MM.1S (cell line): ENCODE results near the gene ATXN1.

Experiments used
- DNase-seq: peaks from one replicate; pipeline ENCODE4 v3.0.0-alpha.2; 2015
- H2AFZ ChIP-seq: fragments of 300-600 bp; sonication (generic); 2 replicates; pipeline ENCODE4 v1.6.0; 2016; ENCODE audit warnings: antibody characterized with exemption, low read length
- H3F3A ChIP-seq: fragments of 300-600 bp; sonication (generic); 2 replicates; pipeline ENCODE4 v1.6.1; 2016; ENCODE audit warnings: mild to moderate bottlenecking, antibody characterized with exemption, low read length, moderate library complexity, mixed read lengths; ENCODE audit not compliant: insufficient read depth
- H3K27ac ChIP-seq: fragments of 300-600 bp; sonication (generic); 2 replicates; pipeline ENCODE4 v1.5.1; 2016; ENCODE audit warnings: mild to moderate bottlenecking, low read length
- H3K27me3 ChIP-seq: fragments of 300-600 bp; sonication (generic); replicated peaks from 2 replicates; pipeline ENCODE4 v1.6.0; 2016; ENCODE audit warnings: low read length; ENCODE audit not compliant: insufficient read depth
- H3K36me3 ChIP-seq: fragments of 300-600 bp; sonication (generic); replicated peaks from 2 replicates; pipeline ENCODE4 v1.6.1; 2016; ENCODE audit warnings: mild to moderate bottlenecking, low read length, mixed read lengths; ENCODE audit not compliant: insufficient read depth
- H3K4me1 ChIP-seq: fragments of 300-600 bp; sonication (generic); 2 replicates; pipeline ENCODE4 v1.6.1; 2016; ENCODE audit warnings: low read length, mixed read lengths
- H3K4me2 ChIP-seq: fragments of 300-600 bp; sonication (generic); 2 replicates; pipeline ENCODE4 v1.6.0; 2016; ENCODE audit warnings: low read depth, low read length
- H3K4me3 ChIP-seq: fragments of 300-600 bp; sonication (generic); 2 replicates; pipeline ENCODE4 v1.5.1; 2016; ENCODE audit warnings: low read length, mixed read lengths
- H3K79me2 ChIP-seq: fragments of 300-600 bp; sonication (generic); 2 replicates; pipeline ENCODE4 v1.6.1; 2016; ENCODE audit warnings: mixed run types, low read length, mixed read lengths
- H3K9ac ChIP-seq: fragments of 300-600 bp; sonication (generic); 2 replicates; pipeline ENCODE4 v1.6.1; 2016; ENCODE audit warnings: low read length, mixed read lengths
- H3K9me2 ChIP-seq: fragments of 300-600 bp; sonication (generic); replicated peaks from 2 replicates; pipeline ENCODE4 v1.6.1; 2016; ENCODE audit warnings: mild to moderate bottlenecking, low read length, mixed read lengths; ENCODE audit not compliant: insufficient read depth
- H3K9me3 ChIP-seq: fragments of 300-600 bp; sonication (generic); replicated peaks from 2 replicates; pipeline ENCODE4 v1.6.1; 2016; ENCODE audit warnings: mild to moderate bottlenecking, low read length, mixed read lengths; ENCODE audit not compliant: insufficient read depth
- H4K20me1 ChIP-seq: fragments of 300-600 bp; sonication (generic); 2 replicates; pipeline ENCODE4 v1.6.1; 2016; ENCODE audit warnings: mild to moderate bottlenecking, low read length, moderate library complexity, mixed read lengths; ENCODE audit not compliant: insufficient read depth
- CTCF ChIP-seq: fragments of 300-600 bp; sonication (generic); IDR thresholded peaks from 2 replicates; pipeline ENCODE4 v1.5.1; 2016; ENCODE audit warnings: antibody characterized with exemption, low read length, mixed read lengths
- EZH2 ChIP-seq: fragments of 300-600 bp; sonication (generic); optimal IDR thresholded peaks from 2 replicates; pipeline ENCODE3; 2017; ENCODE audit warnings: low read depth, mild to moderate bottlenecking, antibody characterized with exemption, low read length, mixed read lengths
- EZH2phosphoT487 ChIP-seq: fragments of 300-600 bp; sonication (generic); IDR thresholded peaks from 2 replicates; pipeline ENCODE4 v1.6.1; 2018; ENCODE audit warnings: antibody characterized with exemption, low read length

Gene ATXN1

GRCh38 chr6:16403831-16404230 is 357.4 kb downstream of the ATXN1 start:
- H3K9me3 ChIP-seq = no peaks in the 10 kb centered on the region
- no peaks in the 10 kb centered on the region for H3F3A ChIP-seq
- no peak for DNase-seq

GRCh38 chr6:16402581-16402900 is 358.7 kb downstream of the ATXN1 start:
- no peaks in the 10 kb centered on the region for H4K20me1 ChIP-seq
- no peak overlapping the region for H3K9ac ChIP-seq
- no peaks in the 10 kb centered on the region for H3F3A ChIP-seq
- DNase-seq = no peak
- H3K4me3 ChIP-seq = no peak overlapping the region
- H3K27ac ChIP-seq = no peak overlapping the region
- no peak overlapping the region for H3K4me2 ChIP-seq
- no peak overlapping the region for H2AFZ ChIP-seq
- no peaks in the 10 kb centered on the region for H3K27me3 ChIP-seq
- no peaks in the 10 kb centered on the region for H3K9me2 ChIP-seq
- H3K79me2 ChIP-seq = no peaks in the 10 kb centered on the region
- no peaks in the 10 kb centered on the region for H3K9me3 ChIP-seq
- H3K36me3 ChIP-seq = no peaks in the 10 kb centered on the region
- TF ChIP-seq EZH2 = no peak
- no peak for TF ChIP-seq CTCF
- no peaks in the 10 kb centered on the region for H3K4me1 ChIP-seq

More at GRCh38 chr6:16403831-16404230, 357.4 kb downstream of the ATXN1 start:
- Histone ChIP-seq H3K9me2 (no peaks in the 10 kb centered on the region), H3K4me1 (no peaks in the 10 kb centered on the region), H3K36me3 (no peaks in the 10 kb centered on the region), H3K9ac (no peak overlapping the region), H4K20me1 (no peaks in the 10 kb centered on the region), H3K27me3 (no peaks in the 10 kb centered on the region), H3K4me2 (no peak overlapping the region), H3K27ac (no peak overlapping the region), H3K79me2 (no peaks in the 10 kb centered on the region), H2AFZ (no peak overlapping the region), H3K4me3 (no peak overlapping the region)
- TF ChIP-seq EZH2 (no peak), CTCF (peak; percentile 15; the same call in 1 of the 2 replicates)

GRCh38 chr6:16400248-16400760 is 361.0 kb downstream of the ATXN1 start:
- Histone ChIP-seq H3K4me3 (no peak overlapping the region), H3K9me2 (no peaks in the 10 kb centered on the region), H3K36me3 (no peaks in the 10 kb centered on the region), H3K9me3 (no peaks in the 10 kb centered on the region), H4K20me1 (no peaks in the 10 kb centered on the region), H3K27ac (no peak overlapping the region), H3K4me2 (no peak overlapping the region), H3K4me1 (no peaks in the 10 kb centered on the region), H3K79me2 (no peaks in the 10 kb centered on the region), H3F3A (no peaks in the 10 kb centered on the region), H2AFZ (no peak overlapping the region), H3K9ac (no peak overlapping the region), H3K27me3 (no peaks in the 10 kb centered on the region)
- no peak for DNase-seq
- TF ChIP-seq CTCF (no peak), EZH2 (no peak), EZH2phosphoT487 (no peak)

- no peak overlapping the region for H3K9ac ChIP-seq
- H3K4me3 ChIP-seq = no peak overlapping the region
- H3K4me2 ChIP-seq = no peak overlapping the region
- H3K79me2 ChIP-seq = no peaks in the 10 kb centered on the region
- no peak for DNase-seq
- H4K20me1 ChIP-seq = no peaks in the 10 kb centered on the region
- no peaks in the 10 kb centered on the region for H3K4me1 ChIP-seq
- no peaks in the 10 kb centered on the region for H3F3A ChIP-seq
- H3K36me3 ChIP-seq = no peaks in the 10 kb centered on the region
- no peak overlapping the region for H3K27ac ChIP-seq
- no peaks in the 10 kb centered on the region for H3K9me3 ChIP-seq
- H2AFZ ChIP-seq = no peak overlapping the region
- H3K9me2 ChIP-seq = no peaks in the 10 kb centered on the region
- no peak for TF ChIP-seq CTCF
- TF ChIP-seq EZH2phosphoT487 = no peak
- no peak for TF ChIP-seq EZH2
- H3K27me3 ChIP-seq = no peaks in the 10 kb centered on the region
Measured at GRCh38 chr6:16399695-16400094, 361.6 kb downstream of the ATXN1 start.
